HS-27A (cell line): ENCODE data around the gene ERF.

ENCODE experiments used
- DNase-seq: peaks from one replicate; pipeline ENCODE4 v3.0.0-alpha.2; 2012; ENCODE audit warnings: low read depth, missing footprints

The ERF gene

GRCh38 chr19:42253245-42254088 lies 1.5 kb downstream of the ERF start:
- no peak for DNase-seq

- no peak for DNase-seq
Observed at GRCh38 chr19:42252365-42253244, 2.3 kb downstream of the ERF start.

GRCh38 chr19:42251572-42252358 lies 3.2 kb downstream of the ERF start:
- DNase-seq: no peak

GRCh38 chr19:42250666-42251531 lies 4.0 kb downstream of the ERF start:
- no peak for DNase-seq

- no peak for DNase-seq
Observed at GRCh38 chr19:42250183-42250665, 4.7 kb downstream of the ERF start.

GRCh38 chr19:42249769-42250168 lies 5.2 kb downstream of the ERF start:
- DNase-seq: no peak

GRCh38 chr19:42249149-42249750 lies 5.7 kb downstream of the ERF start:
- DNase-seq: no peak

- DNase-seq: no peak
Observed at GRCh38 chr19:42248270-42249148, 6.4 kb downstream of the ERF start.

GRCh38 chr19:42247640-42248199 lies 7.2 kb downstream of the ERF start:
- DNase-seq: no peak

GRCh38 chr19:42246922-42247639 lies 7.8 kb downstream of the ERF start:
- DNase-seq: no peak

- no peak for DNase-seq
Observed at GRCh38 chr19:42246143-42246921, 8.6 kb downstream of the ERF start.

- no peak for DNase-seq
Observed at GRCh38 chr19:42245231-42245630, 9.7 kb downstream of the ERF start.

GRCh38 chr19:42244347-42245220 lies 10.3 kb downstream of the ERF start:
- peak; percentile 99 for DNase-seq

- DNase-seq: peak; percentile 100
Observed at GRCh38 chr19:42242512-42243409, 12.2 kb downstream of the ERF start, which contains the start of gene GSK3A. Gene GSK3A (minus strand): TSS chr19:42242602. CDS start chr19:42242465, 137 bp downstream.

- DNase-seq: no peak
Observed at GRCh38 chr19:42242069-42242511, 12.8 kb downstream of the ERF start.

GRCh38 chr19:42241279-42241678 lies 13.6 kb downstream of the ERF start:
- DNase-seq: no peak
